Inflammatory macrophage treated with lipopolysaccharide for 1 hour (primary cell): ENCODE results near the gene HJURP.

Source experiments
- DNase-seq, 2 donors: peaks; one replicate each; pipeline ENCODE4 v3.0.0-alpha.2; 2020 to 2022

Gene HJURP

DNA sequence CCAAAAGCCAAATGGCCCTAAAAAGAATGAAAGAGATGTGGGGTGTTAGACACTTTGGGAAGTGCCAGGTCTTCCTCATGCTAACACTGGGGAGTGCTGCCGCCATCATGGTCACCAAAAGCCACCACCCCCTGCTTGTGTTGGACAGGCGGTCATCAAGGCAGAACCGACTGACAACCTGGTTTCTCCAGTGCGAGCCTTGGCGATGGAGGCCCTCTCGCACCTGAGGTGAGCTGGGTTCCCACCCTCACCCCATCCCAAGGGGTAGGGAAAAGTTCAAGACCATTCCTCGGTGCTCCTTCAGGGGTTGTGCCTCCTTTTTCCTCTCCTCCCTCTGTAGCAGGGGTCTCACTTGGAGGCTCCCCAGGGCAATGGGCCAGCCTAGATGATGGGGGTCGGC, 42.6 kb downstream of the HJURP start:
- no peak for DNase-seq

DNA sequence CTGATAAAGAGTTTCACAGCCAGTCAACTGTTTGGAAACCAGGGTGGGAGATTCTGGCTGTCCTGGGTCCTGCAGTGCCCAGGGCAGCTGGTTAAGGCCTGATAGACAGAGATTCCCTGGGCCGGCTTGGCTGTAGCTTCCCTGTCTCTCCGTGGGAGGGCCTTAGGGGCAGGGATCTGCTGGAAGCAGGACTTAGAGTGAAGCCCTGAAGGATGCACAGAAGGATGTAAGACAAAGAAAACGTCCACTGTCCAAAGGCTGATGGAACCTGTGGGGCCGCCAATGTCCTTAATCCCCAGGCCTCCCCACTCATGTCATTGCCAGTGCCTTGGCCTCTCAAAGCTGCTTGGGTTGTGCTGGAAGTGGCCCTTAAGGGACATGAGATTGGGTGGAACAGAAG, 43.2 kb downstream of the HJURP start:
- no peak for DNase-seq

DNA sequence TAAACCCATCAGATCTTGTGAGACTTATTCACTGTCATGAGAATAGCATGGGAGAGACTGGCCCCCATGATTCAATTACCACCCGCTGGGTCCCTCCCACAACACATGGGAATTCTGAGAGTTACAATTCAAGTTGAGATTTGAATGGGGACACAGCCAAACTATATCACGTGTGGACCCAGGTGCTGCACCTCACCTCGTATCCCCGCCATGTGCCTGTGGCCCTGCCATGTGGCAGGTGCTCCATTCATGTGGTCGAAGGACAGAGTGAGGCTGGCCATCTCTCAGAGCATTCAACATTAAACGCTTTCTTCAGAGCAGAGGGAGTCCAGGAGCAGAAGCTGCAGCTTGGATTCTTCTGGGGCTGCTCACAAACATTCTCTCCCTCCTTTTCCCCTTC, 44.0 kb downstream of the HJURP start:
- peak in 1 of 2 donors; percentile 19 for DNase-seq

DNA sequence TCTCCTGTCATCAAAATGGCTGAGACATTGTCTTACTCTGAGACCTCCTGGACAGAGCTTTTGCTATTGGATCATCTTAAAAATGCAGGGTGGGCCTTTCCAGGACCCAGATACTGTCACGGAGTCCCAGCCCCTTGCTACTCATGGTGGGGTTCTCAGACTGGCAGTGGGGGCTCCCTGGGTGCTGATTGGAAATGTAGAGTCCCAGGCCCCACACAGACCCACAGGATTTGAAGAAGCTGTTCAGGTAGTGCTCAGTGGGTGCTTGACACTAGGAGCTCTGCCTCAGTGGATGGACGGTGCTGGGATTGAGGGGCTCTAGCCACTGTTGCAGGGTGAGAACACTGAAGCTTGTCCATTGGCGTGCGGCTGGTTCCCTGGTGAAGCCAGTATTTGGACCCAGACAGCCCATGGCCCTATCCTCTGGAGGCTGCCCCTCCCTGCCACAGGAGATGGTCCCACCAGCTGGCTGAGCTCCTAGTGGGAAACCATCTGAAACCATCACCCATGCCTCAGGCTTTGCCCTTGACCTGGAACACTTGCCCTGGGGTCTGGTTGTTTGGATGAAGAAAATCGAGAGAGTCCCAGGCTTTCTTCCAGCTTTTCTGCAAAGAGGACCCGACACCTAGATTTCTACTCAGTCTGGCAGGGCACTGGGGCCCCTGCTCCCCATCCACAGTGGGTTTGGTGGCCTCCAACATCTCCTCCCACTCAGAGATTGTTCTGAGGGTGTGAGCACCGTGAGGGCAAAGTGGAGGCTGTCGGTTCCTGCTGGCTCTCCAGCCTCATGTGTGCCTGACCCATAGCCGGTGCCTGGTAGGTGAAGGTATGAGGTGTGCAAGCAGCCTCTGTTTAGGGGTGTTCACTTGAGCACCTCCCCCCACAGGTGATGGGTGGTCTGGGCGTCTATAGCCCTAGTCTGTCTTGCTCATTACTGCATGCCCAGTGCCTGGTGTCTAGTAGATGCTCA, 46.1 kb downstream of the HJURP start:
- DNase-seq, result no peak

DNA sequence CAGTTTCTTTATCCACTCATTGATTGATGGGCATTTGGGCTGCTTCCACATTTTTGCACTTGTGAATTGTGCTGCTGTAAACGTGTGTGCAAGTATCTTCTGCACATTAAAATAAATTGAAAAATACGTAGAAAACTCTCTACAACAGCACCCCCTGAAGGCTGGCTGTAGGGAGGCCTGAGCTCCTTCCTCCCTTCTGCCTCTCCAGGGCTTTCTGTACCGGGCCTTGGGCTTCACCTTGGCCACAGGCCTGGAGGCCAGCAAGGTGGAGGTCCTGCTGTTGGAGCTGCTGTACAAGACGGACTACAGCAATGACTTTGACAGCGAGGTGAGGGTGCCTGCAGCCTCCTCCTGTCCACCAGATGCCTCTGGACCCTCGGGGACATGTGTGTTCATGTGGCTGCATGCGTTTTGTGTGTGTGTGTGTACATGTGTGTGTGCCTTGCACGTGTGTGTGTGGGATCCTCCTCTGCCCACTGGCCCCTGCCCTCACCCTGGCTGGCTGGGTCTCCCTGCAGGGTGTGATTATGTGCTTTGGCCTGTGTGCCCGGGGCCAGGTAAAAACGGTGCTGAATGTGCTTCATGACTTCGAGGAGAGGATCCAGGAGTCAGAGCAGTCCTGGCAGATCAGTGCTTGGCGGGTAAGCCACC, 47.0 kb downstream of the HJURP start:
- no peak for DNase-seq

DNA sequence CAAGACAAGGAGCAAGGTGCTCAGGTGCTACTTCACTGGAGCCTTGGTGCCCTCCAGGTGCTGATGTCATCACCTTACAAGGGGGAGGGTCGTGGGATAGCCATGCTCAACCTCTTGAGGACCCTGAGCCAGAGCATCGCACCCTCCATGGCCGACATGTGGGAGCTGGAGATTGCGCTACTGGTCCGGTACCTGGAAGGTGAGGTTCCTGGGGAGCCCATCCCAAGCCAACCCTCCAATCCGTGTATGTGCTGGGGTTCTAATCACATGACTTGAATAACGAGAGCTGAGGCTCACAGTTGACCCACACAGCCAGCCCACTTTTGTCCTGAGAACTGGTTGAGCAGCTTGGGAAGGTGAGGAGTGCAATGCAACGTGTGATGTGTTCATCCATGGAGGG, 50.3 kb downstream of the HJURP start:
- no peak for DNase-seq

DNA sequence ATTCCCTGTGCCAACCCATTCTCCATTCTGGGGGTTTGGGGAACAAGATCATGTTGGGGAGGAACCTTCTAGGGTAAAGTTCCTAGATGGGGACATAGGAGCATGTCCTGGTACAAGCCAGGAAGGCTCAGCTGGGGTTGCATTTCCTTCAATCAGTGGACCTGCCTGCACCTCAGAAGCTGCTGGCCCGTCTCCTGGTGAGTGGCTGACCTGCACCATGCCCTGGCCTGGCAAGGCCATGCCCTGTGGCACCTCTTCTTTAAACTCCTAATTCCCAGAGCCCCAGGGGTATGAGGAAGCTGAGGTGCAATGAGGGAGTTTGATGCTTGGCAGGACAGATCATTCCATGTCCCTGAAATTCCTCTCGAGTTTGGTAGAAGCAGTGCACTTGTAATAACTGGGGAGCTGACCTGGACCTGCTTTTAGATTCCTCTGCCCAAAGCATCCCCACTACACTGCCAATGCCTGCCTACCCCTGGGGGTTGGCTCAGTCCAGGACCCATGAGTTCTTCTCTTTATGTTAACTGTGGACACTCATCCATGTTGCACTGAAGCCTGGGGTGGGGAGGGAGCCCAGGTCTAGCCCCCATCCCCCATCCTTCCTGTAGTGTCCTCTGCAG, 50.9 kb downstream of the HJURP start:
- no peak for DNase-seq

DNA sequence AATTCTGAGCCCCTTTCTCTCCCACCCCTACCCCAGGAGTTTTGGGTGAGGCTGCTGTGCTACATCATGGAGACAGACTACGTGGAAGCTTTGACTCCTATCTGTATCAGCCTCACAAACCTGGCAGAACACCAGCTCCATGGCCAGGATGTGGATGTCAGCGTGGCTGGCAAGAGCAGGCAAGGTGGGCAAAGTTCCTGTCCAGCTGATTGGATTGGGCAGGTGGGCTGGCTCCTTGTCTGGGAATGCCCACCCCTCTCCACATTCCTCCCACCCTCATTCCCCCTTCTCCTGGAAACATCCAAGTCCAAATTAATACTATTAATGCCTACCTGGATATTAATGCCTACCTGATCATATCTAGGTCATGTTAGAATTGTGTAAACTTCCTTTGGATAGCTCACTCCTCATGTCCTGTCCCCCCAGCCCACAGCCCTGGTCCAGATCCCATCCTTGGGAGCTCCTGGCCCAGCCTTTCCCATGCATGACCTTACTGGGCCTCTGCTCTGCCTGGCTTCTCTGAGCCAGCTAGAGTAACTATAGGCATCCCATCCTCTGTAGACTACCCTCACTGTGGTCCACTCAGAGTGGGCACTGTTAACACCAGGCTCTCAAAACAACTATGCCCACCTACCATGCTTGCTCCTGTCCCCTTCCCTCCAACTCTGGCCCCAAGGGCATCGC, 52.1 kb downstream of the HJURP start:
- DNase-seq, result no peak

DNA sequence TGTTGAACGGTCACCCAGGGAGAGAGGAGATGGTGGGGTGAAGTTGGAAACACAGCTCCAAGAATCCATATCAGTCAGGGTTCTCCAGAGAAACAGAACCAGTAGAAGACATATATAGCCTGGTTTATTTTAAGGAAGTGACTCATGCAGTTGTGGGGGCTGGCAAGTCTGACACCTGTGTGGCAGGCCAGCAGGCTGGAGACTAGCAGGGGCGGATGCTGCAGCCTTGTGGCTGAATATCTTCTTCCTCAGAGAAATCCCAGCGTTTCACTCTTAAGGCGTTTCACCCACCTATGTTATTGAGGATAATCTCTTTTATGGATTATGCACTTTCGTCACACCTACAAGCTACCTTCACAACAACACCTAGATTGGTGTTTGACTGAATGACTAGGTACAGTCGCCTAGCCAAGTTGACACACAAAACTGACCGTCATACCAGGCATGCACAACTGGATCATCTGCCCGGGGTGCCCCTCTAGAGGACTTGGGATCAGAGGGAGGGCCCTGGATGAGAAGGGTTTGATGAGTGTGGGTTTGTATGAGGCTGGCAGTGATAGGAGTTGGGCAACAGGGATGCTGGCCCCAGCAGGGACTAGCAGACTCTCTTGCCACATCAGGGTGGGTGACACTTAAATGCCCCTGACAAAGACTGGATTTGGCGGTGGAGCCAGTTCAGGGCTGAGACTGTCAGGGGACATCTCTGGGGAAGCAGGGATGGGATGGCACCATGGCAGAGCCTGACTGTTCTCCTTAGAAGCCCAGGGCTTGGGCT, 52.8 kb downstream of the HJURP start:
- DNase-seq, result no peak

DNA sequence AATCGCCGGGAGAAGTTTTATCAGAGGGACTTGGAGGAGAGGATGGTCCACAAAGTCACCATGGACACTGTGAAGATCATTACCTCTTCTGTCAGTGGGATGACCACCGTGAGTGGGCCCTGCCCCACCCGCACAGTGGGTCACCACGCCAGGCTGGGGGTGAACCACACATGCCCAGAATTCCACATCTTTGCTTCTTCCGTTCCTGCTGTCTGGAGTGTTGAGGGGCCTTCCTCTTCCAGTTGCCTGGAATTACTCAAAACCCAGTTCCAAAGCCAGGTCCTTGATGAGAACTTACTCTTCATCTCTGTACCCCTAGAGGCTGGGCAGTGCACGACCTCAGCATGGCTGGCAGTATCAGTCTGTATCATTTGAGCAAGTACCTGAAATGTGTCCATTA, 54.1 kb downstream of the HJURP start:
- no peak for DNase-seq

DNA sequence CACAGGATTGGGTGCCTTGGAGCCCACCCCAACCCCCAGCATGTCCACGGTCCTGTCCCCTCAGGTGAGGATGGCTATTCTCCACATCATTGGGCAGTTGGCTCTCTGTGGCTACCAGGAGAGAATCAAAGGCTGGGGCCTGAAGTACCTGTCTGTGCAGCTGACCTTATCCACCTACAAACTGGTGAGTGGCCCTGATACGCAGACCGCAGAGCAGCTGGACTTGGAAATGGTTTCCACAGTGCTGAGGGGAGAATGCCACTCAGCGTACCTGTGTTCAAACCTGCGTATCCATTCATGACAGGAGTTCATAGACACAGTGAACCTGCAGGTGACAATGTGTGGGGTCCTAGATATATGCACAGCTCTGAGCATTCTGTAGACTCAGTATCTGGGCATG, 54.6 kb downstream of the HJURP start:
- DNase-seq, result no peak

DNA sequence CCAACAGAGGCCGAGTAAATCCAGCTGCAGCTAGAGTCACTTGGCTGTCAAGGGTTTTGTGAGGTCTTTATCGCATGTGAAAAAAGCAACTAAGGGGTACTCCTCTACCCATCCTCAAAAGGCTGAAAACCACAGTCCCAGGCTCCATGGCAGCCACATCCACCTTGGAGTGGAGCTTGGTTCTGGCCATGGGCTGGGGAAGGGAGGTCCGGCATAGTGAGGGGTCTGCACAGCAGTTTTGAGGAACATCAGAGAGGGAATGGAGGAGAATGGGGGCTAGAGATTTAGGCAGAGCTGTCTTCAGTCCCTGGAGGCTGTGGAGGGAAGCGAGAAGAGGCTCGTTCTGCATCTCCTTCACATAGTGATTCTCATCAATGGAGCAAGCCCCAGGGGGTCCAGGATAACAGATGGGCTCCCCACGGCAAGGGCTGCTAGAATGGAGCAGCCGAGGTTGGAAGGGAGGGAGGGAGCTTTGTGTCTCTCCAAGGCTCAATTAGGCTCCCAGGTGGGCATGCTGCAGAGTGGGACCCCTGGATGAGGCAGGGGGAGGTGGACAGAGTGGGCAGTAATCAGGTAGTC, 55.2 kb downstream of the HJURP start:
- DNase-seq, result no peak

DNA sequence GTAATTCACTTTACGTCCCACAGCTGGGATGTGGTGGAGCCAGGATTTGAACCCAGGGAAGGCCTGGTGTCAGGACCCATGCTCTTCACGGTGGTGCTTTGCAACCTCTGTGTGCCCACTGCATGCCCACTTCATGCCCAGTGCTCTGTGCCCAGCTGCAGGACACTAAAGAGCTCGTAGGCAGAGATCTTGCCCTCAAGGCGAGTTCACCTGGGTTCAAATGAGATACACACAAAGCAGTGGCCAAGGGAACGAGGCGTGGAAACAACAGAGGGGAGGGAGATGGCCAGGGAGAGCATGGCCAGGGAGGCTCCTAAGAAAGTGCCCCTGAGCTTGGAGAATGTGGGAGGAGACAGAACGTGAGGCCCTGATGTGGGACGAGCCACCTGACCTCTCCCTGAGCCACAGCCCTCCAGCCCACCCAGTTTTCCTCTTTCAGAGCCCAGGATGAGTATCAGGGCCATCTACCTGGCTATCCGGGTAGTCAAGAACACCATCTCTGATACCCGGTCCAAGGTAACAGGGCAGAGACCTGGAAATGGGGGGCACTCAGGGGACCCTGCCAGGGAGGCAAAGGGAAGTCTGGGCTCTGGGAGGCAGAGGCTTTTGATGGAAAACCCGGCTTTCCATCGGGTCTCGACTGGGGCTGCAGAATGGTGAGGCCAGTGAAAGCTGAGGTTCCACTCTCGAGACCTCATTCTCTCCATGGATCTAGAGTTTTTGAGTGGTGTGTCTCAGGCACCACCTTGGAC, 55.8 kb downstream of the HJURP start:
- no peak for DNase-seq

DNA sequence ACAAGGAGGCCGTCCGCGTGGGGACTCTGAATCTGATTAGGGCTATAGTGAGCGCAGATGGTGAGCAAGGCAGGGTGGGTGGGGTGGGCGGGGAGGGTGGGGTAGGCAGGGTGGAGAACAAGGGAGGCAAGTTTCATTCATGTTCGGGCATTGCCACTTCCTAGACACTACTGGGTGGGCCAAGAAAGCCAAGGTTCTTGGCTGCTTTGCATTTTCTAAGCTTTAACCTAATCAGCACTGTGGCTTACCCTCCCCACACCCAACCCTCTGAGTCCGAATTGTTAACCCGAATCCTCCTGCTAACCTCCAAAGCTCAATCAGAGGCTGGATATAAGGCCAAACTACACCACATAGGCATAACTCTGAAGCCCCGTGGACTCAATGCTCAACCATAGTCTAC, 58.1 kb downstream of the HJURP start:
- DNase-seq, result no peak

DNA sequence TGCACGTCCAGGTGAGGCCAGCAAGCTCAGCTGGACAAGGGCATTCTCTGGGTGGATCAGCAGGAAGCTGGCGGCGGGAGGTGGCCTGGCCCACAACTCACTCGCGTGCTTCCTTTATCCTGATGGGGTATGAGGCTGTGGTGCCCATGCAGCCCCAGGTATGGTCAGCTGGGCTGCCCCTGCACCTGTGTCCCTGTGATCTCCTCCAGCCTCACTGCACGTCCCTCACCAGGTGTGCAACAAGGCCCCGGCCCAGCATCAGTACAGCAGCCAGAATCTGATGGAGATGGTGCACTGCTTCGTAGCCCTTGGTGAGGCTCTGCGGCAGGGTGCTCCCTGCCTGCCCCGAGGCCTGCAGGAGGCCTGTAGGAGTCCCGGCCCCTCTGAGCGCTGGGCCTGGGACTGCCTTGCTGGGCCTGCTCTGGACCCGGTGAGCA, 58.6 kb downstream of the HJURP start:
- no peak for DNase-seq

DNA sequence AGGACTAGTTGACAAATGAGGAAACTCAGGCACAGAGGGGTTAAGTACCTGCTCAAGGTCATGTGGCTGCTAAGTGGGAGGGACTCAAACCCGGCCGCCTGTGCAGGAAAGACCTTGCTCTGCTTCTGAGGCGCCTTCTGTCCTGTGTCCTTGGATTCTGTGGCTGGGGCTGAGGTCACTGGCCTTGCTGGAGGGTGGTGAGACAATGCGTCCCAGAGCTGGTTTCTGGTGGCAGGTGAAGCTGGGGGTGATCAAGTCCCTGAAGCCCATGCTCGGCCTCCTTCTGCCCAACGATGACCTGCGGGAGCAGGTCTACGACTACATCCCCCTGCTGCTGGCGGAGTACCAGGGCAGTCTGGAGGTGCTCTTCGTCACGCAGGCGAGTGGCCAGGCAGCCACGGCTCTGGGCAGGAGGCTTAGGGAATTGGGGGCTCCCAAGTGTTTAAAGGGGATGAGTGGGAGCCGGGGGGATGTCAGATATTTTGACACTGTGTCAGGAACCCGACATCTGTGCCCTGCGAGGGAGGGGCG, 60.1 kb downstream of the HJURP start:
- no peak for DNase-seq

DNA sequence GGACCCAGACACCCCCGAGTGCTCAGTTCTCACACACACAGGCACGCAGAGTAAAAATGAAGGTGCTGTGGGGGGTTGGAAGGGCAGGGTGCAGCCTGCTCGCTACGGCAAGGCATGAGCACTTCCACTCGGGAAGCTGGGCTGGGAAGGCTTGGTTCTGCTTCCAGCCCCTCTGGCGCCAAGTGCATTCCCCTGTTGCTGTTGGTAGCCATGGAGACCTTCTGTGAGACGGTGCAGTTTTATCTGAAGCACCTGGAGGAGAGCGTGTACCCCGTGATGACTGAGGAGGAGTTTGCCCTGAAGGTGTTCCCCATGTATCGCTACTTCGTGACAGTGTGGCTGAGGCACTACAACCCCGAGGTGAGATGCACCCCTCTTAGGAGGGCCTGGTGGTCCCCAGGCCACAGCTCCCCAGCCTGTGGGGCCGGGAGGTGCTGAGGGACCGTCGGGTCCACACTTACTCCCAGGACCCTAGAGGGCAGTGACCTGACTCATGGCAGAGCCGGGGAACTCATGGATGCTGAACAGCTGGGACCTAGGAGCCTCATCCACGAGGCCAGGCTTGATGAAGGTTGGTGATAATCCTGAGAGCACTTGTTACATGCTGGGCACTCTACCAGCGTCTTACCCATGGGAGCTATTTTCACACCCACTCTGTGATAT, 60.7 kb downstream of the HJURP start:
- no peak for DNase-seq

DNA sequence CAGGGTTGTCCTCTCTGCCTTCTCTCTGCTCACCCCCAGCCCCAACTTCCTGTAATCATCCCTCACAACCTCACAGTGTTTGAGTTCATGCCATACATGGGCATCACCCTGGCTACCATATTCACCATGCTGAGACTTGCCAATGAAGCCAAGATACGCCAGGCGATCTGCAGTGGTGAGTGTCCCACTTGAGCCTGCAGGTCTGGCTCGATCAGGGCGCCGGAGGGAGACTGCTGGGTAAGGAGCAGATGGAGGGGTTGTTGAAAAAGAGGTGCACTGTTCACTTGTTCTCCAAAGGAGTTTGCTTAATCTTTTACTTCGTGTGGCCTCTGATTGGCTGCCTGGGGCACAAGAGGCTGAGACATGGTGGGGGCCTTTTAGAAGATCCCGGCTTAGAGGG, 61.6 kb downstream of the HJURP start:
- DNase-seq, result no peak

DNA sequence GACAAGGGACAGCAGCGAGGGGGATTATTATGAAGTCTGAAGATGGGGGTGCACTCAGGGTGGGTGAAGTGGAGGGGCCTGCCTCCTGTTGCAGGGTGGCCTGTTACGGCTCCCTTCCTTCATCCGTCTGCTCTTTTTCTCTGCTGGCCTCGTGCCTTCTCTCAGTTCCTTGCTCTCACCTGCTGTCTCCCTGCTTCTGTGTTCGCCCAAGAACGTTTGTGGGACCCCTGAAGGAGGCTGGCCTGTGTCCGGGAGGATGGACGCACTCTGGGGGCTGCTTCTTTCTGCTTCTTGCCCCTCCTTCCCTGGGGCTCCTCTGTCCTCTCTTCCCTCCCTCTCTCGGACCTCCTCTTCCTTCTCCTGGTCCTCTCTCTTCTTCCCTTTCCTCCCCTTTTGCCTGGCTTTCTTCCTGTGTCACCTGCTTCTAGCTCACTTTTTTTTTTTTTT, 62.4 kb downstream of the HJURP start:
- no peak for DNase-seq

DNA sequence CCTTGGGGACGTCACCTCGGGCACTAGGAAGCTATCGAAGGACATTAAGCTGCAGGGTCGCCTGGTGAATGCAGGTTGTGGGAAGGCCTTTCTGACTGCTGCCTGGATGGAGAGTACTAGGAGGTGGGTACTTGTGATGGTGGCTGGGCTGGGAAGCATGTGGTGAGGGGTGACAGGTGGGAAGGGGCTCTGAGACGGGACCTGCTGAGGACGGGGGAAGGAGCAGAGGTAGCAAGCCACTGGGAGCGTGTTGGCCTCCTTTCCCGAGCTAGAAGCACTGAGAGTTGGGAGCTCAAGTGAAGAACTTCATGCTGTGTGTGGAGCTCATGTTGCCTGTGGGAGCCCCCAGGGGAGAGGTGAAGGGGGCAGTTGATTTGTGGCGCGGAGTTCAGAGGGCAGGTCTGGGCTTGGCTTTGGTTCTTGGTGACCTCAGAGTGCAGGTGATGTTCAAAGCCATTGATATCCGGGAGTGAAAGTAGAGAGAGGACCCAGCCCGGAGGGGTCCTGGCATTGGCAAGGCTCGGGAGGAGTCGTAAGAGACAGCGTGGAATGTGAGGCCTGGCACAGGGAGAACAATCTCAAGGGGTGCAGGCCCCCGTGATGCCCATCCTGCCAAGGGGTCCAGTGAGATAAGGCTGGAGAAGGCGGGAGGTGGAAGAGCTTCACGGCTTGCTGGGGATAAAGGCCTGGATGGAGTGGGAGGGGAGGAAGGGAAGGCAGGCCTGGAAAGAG, 63.0 kb downstream of the HJURP start:
- no peak for DNase-seq
